Measurements from ENCODE around the gene COA1. TPM values are rescaled to one million over a fixed set of nuclear protein-coding genes. Genes with fewer than 3 reads are reported as not detected.

COA1 gene
- polyA plus RNA-seq, 3 donors, result 25.6 to 57.8 (median 56.2) TPM

DNA sequence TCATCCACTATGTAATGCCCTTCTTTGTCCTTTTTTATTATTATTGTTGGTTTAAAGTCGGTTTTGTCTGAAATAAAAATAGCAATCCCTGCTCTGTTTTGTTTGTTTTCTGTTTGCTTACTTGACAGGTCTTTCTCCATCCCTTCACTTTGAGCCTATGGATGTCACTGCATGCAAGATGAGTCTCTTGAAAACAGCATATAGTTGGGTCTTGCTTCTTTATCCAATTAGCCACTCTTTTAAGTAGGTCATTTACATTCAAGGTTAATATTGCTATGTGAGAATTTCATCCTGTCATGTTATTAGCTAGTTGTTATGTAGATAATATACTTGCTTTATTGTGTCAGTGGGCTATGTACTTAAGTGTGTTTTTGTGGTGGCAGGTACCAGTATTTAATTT lies 25.8 kb downstream of the COA1 start:
- no peak overlapping the region for H3K4me3 ChIP-seq (replicated peaks in 1 of 3; ENCODE audit: low read depth in 2 of 3, low read length in 3 of 3)
- WGBS (ENCODE audit: insufficient coverage), result no CpG with 5 or more reads among the region's 1 CpG
- H3K4me1 Mint-ChIP-seq, result no peaks in the 10 kb centered on the region
- no peak overlapping the region for H3K4me2 ChIP-seq (replicated peaks; ENCODE audit: extremely low read depth, low read length, poor library complexity, severe bottlenecking)
- H3K9ac ChIP-seq (ENCODE audit: insufficient read depth, low read length, poor library complexity, severe bottlenecking), result no peak overlapping the region
- H3K9me3 ChIP-seq (replicated peaks in 1 of 2; ENCODE audit: control insufficient read depth in 1 of 2, insufficient read depth in 1 of 2, low read length in 2 of 2), result no peaks in the 10 kb centered on the region
- intact Hi-C loops (cut with micrococcal nuclease), result loop anchor here in 1 of 2 donors (10.0 kb wide), 1 partner anchor 119 kb away; the partner anchor contains the start of gene STK17A
- no peaks in the 10 kb centered on the region for H3K27me3 ChIP-seq (ENCODE audit: control insufficient read depth in 2 of 2, insufficient read depth in 2 of 2, low read length in 2 of 2)
- DNase-seq, result no peak
- peaks cover 27% of the 10 kb centered on the region for H4K20me1 ChIP-seq (ENCODE audit: insufficient read depth, low read length)
- peaks cover 3 to 17% of the 10 kb centered on the region in 2 donors for H3K36me3 ChIP-seq (replicated peaks in 1 of 2; ENCODE audit: control insufficient read depth in 1 of 2, insufficient read depth in 2 of 2, low read length in 2 of 2)
- peaks cover 0 to 3% (median 0%) of the 10 kb centered on the region in 7 donors for H3K9me3 Mint-ChIP-seq
- no peaks in the 10 kb centered on the region for H3K4me1 ChIP-seq (ENCODE audit: control insufficient read depth in 1 of 2, insufficient read depth in 2 of 2, low read length in 2 of 2)
- H3K27ac ChIP-seq (ENCODE audit: low read depth in 1 of 2, low read length in 2 of 2), result no peak overlapping the region
- H2AFZ ChIP-seq (ENCODE audit: insufficient read depth, low read depth, low read length, poor library complexity, severe bottlenecking), result no peak overlapping the region
- H3K79me2 ChIP-seq (ENCODE audit: insufficient read depth, low read length), result peaks cover 55% of the 10 kb centered on the region
- no peak overlapping the region for H3K27ac Mint-ChIP-seq
- H3K36me3 Mint-ChIP-seq, result peaks cover 22 to 26% of the 10 kb centered on the region in 2 donors
- no peak overlapping the region for H3K4me3 Mint-ChIP-seq
- TF ChIP-seq CTCF (IDR thresholded peaks at IDR 0.05), result no peak
- H3K27me3 Mint-ChIP-seq (ENCODE audit: low read depth in 3 of 3), result peaks cover 0 to 1% (median 0%) of the 10 kb centered on the region in 3 donors

DNA sequence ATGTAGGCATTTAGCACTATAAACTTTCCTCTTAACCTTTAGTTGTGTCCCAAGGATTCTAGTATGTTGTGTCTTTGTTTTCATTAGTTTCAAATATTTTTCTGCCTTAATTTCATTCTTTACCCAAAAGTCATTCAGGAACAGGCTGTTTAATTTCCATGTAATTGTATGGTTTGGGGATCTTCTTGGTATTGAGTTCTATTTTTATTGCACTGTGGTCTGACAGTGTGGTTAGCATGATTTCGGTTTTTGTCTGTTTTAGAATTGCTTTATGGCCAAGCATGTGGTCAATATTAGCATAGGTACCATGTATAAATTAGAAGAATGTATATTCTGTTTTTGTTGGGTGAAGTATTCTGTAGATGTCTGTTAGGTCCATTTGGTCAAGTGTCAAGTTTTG lies 26.3 kb downstream of the COA1 start:
- no peak overlapping the region for H3K4me3 ChIP-seq (replicated peaks in 1 of 3; ENCODE audit: low read depth in 2 of 3, low read length in 3 of 3)
- no peaks in the 10 kb centered on the region for H3K27me3 ChIP-seq (ENCODE audit: control insufficient read depth in 2 of 2, insufficient read depth in 2 of 2, low read length in 2 of 2)
- no peak overlapping the region for H3K27ac ChIP-seq (ENCODE audit: low read depth in 1 of 2, low read length in 2 of 2)
- H3K4me2 ChIP-seq (replicated peaks; ENCODE audit: extremely low read depth, low read length, poor library complexity, severe bottlenecking), result no peak overlapping the region
- no peak for TF ChIP-seq CTCF (IDR thresholded peaks at IDR 0.05)
- Mint-ChIP-seq H3K36me3 (peaks cover 16 to 24% of the 10 kb centered on the region in 2 donors), H3K9me3 (peaks cover 0 to 3% (median 0%) of the 10 kb centered on the region in 7 donors), H3K4me3 (no peak overlapping the region), H3K4me1 (no peaks in the 10 kb centered on the region), H3K27me3 (ENCODE audit: low read depth in 3 of 3) (peaks cover 0 to 1% (median 0%) of the 10 kb centered on the region in 3 donors), H3K27ac (no peak overlapping the region)
- no peak overlapping the region for H2AFZ ChIP-seq (ENCODE audit: insufficient read depth, low read depth, low read length, poor library complexity, severe bottlenecking)
- 0% methylated on average over 1 of the region's 1 CpG for WGBS (ENCODE audit: insufficient coverage)
- peaks cover 3 to 17% of the 10 kb centered on the region in 2 donors for H3K36me3 ChIP-seq (replicated peaks in 1 of 2; ENCODE audit: control insufficient read depth in 1 of 2, insufficient read depth in 2 of 2, low read length in 2 of 2)
- intact Hi-C loops (cut with micrococcal nuclease), result loop anchor here in 1 of 2 donors (10.0 kb wide), 1 partner anchor 118 kb away; the partner anchor contains the start of gene STK17A
- peaks cover 55% of the 10 kb centered on the region for H3K79me2 ChIP-seq (ENCODE audit: insufficient read depth, low read length)
- DNase-seq, result no peak
- no peaks in the 10 kb centered on the region for H3K4me1 ChIP-seq (ENCODE audit: control insufficient read depth in 1 of 2, insufficient read depth in 2 of 2, low read length in 2 of 2)
- H4K20me1 ChIP-seq (ENCODE audit: insufficient read depth, low read length), result peaks cover 30% of the 10 kb centered on the region
- no peak overlapping the region for H3K9ac ChIP-seq (ENCODE audit: insufficient read depth, low read length, poor library complexity, severe bottlenecking)
- no peaks in the 10 kb centered on the region for H3K9me3 ChIP-seq (replicated peaks in 1 of 2; ENCODE audit: control insufficient read depth in 1 of 2, insufficient read depth in 1 of 2, low read length in 2 of 2)
